NAMALWA (cell line): Measurements from ENCODE around the gene PDGFRB.
A peak's percentile ranks its signal among the peaks of the same experiment; 100 is the strongest.

ENCODE experiments used
- DNase-seq: peaks from one replicate; pipeline ENCODE4 v3.0.0-alpha.2; 2015; ENCODE audit warnings: low spot score

Gene PDGFRB

DNA sequence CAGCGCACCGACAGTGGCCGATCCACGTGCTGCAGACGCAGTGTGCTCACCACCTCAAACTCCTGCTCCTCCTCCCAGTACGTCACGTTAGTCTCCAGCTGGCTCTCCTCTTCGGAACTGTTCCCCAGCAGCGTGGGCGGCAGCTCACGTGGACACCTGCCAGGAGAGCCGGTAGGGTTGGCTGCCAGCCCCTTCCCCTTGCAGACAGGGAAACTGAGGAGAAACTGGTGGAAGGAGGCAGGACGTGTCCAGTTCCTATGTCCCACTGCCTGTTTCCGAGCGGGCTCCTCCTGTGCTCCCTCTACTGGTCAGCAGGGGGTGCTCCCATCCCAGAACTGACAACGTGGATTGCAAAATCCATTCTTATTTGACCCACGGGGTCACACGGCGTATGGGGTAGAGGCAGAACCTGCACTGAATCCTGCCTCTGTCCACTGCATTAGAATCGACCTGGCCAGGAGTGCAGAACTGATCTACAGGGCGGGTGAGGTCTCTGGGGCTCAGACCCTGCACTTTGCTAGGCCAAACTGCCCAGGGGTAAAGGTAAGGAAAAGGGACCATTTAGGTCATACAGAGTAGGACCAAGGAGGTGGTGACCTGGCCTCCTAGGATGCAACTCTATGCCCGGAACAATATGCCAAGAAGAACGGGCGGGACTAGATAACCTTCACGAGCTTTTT lies 25.7 kb downstream of the PDGFRB start:
- peak; percentile 73 for DNase-seq

DNA sequence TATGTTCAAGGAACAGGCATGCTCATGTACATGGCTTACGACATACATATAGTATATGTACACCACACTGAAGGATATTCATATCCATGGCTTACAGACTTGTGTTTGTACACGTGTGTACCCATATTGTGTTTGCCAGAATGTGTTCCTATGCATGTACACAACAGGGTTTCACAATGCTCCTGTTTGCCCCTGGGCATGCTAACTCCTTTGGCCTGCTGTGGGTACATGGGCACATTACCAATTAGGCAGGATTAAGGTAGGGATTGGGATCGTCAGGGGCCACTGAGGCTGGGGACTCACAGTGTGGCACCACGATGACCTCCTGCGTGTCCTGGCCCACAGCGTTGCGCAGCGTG lies 26.2 kb downstream of the PDGFRB start:
- no peak for DNase-seq

DNA sequence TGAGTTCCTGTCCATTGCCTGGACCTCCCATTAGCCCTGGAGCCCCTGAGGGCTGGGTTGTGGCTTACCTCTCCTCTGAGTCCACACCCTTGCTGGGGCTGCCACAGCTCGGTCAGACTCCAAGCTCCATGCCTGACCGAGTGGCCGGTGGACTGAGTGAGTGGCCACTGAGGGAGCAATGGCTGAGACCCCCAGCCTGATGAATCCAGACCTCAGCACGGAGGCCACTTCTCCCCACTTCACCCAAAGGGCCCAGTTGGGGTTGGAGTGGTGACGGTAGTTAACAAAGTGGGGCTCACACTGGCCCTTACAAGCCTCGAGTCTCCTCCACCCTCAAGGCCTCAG lies 28.8 kb downstream of the PDGFRB start:
- no peak for DNase-seq

DNA sequence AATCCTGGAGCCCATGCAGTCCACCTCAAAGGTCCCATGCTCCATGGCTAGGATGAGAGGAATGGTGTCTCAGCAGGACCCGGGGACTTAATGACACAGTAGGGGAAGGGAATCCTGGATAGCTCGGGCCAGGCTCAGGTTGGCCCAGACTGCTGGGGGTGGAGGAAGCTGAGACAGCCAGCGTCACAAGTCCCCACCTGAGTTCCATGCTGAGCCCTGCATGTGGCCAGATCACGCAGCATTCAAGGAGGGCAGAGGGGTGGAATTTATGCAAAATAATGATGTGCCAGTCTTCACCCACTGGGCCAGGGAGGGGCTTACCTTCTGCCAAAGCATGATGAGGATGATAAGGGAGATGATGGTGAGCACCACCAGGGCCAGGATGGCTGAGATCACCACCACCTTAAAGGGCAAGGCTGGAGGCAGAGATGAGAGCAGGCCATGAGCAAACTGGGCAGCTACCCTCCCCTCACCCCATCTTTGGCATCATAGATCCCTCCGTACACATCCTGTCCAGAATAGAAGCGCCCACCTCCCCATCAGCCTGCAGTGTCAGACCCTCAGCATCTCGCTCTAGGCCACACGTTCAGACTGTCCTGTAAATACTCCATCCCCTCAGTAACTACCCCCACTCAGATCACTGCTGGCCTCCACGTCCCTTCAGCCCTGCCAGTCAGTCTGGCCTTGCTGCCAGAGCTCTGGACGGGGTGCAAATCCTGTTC lies 29.3 kb downstream of the PDGFRB start:
- DNase-seq, result no peak

DNA sequence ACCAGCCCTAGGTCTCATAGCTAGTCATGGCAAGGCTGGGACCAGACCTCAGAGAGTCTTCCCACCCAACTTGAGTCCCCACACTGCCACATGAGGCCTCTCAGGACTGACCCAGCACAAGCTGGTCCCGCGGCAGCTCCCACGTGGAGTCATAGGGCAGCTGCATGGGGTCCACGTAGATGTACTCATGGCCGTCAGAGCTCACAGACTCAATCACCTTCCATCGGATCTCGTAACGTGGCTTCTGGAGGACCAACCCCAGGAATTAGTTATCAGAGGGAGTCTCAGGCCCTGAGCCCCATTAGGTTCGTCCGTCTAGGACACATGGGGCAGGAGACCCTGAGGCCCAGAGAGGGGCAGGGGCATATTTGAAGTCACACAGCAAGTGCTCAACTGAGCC lies 30.3 kb downstream of the PDGFRB start:
- no peak for DNase-seq

DNA sequence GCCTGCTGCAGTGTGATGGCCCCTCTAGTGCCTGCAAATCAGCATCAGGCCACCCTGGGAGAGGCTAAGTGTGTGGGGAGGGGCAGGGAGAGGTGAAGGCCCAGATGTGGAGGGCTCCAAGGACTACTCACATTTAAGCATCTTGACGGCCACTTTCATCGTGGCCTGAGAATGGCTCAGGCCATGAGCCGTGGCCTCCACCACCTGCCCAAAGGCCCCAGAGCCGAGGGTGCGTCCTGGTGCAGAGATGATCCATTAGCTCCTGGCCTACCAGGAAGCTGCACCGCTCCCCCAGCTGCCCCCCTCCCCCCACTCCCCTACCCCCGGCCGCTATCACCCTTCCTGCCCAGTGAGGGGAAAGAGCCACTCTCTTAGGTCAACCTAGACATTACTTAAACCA lies 31.0 kb downstream of the PDGFRB start:
- no peak for DNase-seq

DNA sequence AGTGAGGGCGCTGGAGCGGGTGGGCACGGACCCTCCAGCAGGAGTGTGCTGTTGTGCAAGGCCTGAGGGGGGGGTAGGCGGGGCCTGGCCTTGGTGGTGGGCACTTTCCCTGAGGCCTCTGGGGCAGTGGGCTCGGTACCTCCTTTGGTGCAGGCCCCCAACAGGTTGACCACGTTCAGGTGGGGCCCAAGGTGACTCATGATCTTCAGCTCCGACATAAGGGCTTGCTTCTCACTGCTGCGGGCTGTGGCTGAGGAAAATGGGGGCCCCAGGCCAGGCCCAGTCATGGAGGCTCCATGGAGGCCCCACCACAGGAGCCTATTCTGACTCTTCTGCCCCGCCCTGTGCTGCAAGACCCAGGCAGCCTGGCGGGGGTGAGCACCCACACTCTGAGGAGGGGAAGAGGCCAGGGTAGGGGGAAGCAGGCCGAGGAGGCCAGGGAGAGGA lies 31.5 kb downstream of the PDGFRB start:
- DNase-seq, result no peak

DNA sequence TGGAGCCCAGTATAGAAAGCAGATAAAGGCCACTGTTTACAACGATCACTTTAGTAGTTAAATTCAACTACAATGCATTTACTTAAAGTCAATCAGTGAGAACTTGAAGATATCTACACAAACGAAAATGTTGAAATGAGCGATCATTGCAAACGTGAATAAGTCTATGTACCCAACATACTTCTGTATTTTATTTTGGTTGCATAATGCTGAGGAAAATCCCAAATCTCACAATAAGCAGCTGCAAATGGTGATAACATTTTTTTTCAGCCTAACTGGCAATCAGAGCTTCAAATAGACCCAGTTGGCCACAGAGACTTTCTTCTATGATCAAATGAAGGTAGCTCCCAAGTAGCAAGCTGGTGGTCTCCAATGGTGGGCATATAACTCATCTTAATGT lies 32.1 kb downstream of the PDGFRB start:
- no peak for DNase-seq

DNA sequence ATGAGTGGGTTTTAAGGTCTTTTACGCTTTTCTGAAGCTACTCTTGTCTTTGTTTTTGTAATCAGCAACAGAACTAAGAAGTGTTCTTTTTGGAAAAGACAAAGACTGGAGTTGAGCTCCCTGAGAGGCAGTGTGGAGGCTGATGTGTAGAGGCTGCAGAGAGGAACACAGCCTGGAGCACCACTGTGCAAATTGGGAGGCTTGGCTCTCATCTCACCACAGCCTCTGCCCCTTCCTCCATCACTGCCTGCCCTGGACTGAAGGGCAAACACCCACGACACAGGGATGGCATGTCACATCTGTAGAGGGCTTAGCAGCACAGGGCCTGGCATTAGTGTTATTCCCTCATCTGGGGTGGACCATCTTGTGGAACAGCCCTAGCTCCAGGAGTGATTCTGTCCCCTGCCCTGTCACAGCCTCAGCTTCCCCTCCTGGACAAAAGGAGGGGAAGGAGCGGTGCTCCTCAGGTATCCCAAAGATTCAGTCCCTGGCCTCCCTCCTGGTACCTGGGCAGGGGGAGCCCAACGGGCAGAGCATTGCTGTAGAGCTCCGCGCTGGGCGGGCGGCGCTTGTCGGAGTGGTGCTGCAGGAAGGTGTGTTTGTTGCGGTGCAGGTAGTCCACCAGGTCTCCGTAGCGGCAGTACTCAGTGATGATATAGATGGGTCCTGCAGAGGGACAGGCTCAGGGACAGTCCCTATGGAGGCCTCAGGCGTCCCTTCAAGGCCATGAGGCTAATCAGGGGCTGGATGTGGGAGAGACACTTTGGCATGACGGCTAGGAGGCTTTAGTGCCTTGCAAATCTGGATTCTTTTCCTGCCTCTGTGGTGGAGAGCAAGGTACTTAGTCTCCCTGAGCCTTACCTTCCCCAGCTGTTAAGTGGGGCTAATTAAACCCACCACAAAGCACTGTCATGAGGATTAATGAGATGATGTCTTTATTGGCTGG lies 32.8 kb downstream of the PDGFRB start:
- no peak for DNase-seq

DNA sequence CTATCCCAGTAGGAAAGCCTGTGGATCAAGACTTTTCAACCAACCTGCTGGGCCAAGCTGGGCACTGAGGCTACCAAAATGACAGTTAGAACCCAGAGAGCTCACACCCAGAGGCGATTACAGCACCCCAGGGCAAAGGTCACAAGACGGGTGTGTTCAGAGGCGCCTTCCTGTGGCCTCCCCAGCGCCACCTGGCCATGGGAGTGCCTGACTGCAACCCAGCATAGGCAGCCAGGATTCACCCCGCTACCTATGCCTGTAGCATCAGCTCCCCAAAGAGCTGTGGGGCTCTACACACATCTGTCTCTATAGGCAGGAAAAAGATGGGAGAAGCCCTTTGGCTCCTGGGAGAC lies 33.5 kb downstream of the PDGFRB start:
- DNase-seq, result peak; percentile 67

DNA sequence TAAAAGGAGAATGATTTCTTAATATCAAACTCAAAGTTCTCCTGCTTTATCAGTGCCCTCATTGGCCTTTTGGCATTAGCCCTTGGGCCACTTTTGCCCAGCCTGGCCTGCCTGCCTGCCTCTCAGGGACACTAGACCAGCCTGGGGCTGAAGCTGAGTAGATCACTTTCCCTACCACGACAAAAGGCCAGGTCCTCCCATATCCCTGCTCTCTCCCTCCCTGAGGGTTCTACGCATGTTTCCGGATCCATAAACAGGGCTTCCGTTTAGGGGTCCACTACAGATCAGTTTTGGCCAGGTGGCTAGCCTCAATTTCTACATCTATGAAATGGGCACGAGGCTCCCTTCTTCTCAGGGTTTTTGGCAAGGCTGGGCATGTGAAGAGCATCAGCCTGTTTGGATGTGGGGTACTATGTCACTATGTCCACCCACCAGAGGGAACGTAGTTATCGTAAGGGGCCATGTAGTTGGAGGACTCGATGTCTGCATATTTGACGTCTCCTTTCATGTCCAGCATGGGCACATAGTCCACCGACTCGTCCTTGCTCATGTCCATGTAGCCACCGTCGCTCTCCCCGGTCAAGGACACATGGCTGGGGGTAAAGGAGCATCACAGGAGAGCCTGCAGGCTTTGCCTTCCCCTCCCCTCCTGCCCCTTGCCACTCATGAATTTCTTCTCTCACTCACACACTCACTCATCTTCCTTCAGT lies 34.0 kb downstream of the PDGFRB start:
- DNase-seq, result no peak

DNA sequence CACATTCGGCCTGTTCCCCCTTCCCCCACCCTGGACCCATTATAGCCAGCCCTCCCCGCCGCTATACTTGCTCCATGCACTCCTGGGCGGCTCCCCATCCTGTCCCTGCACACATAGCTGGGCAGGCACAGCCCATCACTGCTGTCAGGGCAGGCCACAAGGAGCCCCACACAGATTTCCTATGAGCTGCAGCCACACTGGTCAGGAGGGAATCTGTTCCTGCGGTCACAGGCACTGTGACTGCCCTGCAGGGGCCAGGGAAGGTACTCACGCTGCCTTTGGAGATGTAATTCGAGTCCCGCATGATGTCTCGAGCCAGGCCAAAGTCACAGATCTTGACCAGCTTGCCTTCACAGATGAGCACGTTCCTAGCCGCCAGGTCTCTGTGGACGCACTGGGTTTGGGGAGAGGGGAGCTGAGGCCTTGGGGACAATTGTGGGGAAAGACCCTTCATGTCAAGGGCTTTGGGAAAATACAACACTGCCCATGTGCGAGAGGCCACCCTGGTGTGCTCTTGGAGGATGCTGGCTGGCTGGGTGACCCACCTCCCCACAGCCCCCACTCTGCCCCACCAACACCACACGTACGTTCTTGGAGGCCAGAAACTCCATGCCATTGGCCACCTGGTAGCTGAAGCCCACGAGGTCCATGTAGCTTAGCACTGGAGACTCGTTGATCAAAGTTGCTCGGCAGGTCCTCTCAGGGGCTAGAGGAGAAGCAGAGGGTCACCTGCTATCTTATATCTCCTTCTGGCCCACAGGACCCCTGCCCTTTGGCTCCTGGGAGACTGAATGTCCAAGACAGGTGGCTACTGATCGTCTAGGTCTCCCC lies 34.8 kb downstream of the PDGFRB start:
- no peak for DNase-seq

DNA sequence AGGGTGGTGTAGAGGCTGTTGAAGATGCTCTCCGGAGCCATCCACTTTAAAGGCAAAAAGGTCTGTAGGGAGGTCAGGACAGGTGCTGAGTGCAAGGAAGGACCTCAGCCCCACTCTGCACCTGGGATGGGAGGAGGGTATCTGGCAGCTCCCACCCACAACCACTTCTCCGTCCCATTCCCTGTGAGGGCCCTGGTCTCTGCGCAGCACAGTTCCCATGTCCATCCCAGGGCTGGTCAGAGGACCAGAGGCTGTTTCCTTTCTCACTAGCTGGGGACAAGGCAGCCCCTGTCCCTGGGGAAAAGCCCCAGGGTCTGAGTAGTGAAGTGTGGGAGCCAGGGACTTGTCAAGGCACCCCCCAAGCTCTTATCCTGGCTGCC lies 35.6 kb downstream of the PDGFRB start:
- no peak for DNase-seq

DNA sequence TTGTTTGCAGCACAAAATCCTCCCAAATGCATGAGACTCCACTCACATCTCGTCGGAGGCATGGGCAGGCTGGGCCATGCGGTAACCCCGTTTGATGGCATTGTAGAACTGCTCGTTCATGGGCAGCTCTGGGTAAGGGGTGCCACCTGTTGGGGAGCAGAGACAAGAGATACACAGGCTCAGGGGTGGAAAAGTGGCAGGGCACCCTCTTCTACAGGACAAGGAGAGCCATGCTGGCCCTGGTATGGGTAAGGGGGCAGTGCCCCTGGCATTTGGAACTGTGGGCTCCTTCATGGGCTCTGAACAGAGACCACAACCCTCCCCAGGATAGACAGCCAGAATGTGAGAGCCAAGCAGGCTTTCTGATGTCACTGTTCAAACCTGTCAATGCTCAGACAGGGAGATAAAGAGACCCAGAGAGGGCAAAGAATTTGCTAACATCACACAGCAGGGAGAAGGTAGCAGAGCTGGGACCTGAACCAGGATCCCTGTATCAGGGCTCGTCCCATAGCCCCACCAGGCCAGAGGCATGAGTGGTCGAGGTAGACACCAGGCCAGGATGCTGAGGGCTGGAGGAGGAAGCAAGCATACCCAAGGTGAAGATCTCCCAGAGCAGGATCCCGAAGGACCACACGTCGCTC lies 36.1 kb downstream of the PDGFRB start:
- DNase-seq, result no peak

DNA sequence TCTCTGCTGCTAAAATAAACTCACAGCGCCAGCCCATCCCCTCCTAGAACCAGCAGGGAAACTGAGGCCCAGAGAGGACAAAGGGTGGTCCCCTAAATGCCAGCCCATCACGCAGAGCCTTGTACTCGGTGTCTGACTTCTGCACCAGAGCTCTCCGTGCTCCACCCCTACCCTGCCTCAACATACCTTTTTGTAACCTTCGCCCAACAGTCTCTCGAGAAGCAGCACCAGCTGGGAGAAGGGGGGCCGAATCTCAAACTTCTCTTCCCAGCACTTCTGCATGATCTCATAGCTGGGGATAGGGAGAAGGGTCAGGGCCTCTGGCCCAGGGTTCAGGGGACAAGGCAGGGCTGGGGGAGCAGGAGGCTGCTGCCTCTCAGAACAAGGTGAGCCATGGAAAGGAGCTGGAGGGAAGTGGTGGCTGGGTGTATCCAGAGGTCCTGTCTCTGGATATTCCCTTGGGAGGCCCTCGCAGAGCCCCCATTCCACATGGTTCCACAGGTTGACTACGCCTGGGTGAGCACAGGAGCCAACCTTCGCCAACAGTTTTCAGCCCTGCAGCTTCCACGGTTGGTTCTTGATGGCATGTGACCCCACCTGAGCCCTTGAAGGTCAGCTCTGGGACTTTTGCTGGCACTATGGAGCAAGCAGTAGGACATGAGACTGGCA lies 37.0 kb downstream of the PDGFRB start:
- no peak for DNase-seq

DNA sequence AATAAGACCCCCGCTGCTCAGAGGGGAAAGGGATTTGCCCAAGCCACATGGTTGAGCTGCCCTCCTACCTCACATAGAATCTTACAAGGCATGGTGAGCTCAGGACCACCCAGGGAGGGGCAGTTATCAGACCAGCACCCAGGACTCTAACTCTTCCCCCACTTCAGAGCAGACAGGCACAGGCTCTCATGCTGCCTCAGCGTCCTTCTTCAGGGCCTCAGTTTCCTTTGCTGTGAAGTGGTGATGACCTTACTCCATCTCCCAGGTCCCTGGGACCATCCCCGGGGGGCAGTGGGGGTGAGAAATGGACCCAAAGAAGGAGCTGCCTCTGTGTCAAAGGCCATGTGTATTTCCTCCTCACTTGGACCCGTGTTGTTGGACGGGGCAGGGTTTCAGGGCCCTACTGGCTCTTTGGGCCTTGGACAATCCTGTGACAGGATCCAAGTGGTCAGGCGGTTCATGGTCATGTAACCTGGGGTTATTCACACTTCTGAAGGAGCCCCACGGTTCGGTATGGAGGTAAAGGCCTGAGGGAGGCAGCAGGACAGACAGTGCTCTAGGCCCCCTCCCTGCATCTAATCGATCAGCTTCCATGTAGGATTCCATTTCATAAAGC lies 37.6 kb downstream of the PDGFRB start:
- DNase-seq, result no peak

DNA sequence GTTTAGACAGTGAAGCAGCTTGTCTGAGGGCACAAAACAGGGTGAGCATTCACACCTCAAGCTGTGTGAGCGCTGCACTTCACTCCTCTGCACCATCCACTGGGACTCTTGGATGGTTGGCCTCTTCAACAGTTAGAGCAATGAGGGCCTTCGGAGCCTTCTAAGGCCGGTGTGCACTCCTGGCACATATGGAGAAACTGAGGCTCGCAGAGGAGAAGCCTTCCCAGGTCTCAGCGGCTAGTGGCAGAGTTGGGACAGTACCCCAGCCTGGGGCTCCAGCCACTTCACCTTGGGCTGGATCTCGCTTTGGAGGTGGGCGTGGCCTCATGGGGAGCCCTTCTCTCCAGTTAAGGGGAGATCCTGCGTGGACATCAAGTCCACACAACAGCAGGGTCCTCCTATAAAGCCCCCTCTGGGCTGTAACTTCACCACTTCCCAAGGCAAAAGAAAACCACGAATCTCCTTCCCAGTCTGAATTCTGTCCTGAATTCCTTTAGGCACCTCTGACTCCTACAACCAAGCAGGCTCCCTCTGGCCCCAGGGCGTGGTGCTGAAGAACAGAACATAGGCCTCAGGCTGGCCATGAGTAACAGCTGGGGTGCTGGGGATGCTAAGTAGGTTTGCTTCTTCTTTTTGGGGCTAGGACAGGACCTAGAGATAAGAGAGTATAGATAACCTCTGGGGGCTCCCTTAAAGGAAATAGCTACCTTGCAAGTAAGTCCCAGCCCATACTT lies 38.8 kb downstream of the PDGFRB start:
- DNase-seq, result no peak

DNA sequence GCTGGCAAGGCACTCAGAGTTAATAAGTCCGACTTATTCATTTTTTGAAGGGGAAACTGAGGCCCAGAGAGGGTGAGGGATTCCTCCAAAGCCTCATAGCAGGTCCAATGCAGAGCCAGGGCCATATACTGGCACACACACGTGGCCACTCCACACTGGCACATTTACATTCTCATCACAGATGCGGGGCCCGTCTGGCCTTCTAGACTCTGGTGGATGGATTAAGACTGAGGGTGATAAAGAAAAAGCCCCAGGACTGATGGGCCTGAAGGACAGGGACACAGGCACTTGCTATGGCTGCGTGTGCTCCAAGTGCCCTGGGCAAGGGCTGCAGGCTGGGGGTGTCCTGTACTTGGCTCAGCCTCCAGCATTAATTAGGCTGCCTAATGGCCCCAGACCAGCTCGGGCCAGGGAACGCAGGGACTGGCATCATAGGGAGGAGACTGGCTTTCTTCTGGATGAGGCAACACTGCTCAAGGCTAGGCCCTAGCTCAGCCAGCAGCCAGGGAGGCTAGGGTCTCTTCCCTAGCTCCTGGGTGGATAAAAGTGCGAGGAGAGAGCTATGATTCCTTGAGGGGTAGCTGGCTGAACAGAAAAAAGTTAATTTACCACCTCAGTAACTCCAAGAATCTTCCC lies 40.8 kb downstream of the PDGFRB start:
- no peak for DNase-seq

DNA sequence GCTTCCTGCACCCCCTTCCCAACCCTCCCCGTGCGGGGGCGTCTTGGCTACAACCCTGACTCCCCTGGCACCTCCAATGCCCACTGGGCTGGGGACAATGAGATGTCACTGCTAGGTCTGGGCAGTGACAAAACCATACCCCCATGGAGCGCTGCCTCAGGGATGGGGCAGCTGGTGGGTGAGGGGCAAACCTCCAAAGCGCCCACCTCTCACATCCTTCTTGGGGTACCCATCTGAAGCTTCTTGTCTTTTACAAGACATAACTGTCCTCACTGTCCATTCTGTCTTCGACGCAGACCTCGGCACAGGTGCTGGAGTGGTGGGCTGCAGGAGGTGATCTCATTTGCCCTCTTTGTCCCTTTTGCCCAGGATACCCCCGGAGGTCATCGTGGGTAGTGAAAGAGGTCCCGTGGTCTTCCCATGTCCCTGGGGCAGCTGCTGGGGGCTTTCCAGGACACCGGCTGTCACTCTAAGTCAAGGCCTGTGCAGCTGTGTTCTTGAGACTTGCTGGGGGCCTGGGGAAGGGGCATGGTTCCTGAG lies 41.5 kb downstream of the PDGFRB start:
- DNase-seq, result no peak
